ENCODE data around the gene PUS3.
"Not testable (repeated sequence)": the region's sequence is repeated elsewhere in the genome, so short reads cannot be mapped to it uniquely, and the experiment has no call there.

DNA sequence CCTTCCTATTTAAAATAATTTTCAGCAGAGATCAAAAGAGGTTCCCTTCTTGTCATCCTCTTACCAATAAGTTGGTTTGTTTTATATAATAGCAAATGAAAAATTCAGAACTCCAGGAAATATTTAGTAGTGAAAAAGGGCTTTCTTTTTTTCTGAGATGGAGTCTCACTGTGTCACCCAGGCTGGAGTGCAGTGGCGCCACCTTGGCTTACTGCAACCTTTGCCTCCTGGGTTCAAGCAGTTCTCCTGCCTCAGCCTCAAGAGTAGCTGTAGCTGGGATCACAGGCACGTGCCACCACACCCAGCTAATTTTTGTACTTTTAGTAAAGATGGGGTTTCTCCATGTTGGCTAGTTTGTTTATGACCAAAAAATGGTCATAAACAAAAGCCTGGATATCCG, 11.6 kb upstream of the PUS3 start:
- TF ChIP-seq, protein P1, sequence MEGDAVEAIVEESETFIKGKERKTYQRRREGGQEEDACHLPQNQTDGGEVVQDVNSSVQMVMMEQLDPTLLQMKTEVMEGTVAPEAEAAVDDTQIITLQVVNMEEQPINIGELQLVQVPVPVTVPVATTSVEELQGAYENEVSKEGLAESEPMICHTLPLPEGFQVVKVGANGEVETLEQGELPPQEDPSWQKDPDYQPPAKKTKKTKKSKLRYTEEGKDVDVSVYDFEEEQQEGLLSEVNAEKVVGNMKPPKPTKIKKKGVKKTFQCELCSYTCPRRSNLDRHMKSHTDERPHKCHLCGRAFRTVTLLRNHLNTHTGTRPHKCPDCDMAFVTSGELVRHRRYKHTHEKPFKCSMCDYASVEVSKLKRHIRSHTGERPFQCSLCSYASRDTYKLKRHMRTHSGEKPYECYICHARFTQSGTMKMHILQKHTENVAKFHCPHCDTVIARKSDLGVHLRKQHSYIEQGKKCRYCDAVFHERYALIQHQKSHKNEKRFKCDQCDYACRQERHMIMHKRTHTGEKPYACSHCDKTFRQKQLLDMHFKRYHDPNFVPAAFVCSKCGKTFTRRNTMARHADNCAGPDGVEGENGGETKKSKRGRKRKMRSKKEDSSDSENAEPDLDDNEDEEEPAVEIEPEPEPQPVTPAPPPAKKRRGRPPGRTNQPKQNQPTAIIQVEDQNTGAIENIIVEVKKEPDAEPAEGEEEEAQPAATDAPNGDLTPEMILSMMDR (conservative IDR thresholded peaks at IDR 0.05) = not testable (repeated sequence)
- TF ChIP-seq EZH2 (IDR thresholded peaks at IDR 0.05; ENCODE audit: low read depth) = not testable (repeated sequence)
